GM21576 (cell line): ENCODE results near the gene SLC15A5.

Experiments
- ATAC-seq: cut with Tn5 transposase; IDR thresholded peaks from one replicate; pipeline ENCODE4 v1.9.1; 2021; ENCODE audit warnings: mild to moderate bottlenecking, moderate library complexity; ENCODE audit not compliant: unreplicated experiment

The SLC15A5 gene

GRCh38 chr12:16277585-16277984, at the start of gene SLC15A5:
TSS of gene SLC15A5 (minus strand) at chr12:16277685. CDS start at chr12:16277685, 0 bp downstream.
- no peak for ATAC-seq

GRCh38 chr12:16325426-16325825, 47.9 kb upstream of the SLC15A5 start:
- ATAC-seq: no peak

GRCh38 chr12:16324772-16325171, 47.3 kb upstream of the SLC15A5 start:
- no peak for ATAC-seq

GRCh38 chr12:16324272-16324671, 46.8 kb upstream of the SLC15A5 start:
- no peak for ATAC-seq

GRCh38 chr12:16323638-16324037, 46.2 kb upstream of the SLC15A5 start:
- no peak for ATAC-seq

GRCh38 chr12:16323010-16323409, 45.5 kb upstream of the SLC15A5 start:
- no peak for ATAC-seq

- ATAC-seq: no peak
Observed at GRCh38 chr12:16310934-16311333, 33.4 kb upstream of the SLC15A5 start.

GRCh38 chr12:16307856-16308475, 30.5 kb upstream of the SLC15A5 start:
- ATAC-seq: no peak

- no peak for ATAC-seq
Observed at GRCh38 chr12:16303939-16304338, 26.5 kb upstream of the SLC15A5 start.

- ATAC-seq: no peak
Observed at GRCh38 chr12:16300736-16301135, 23.3 kb upstream of the SLC15A5 start.

- no peak for ATAC-seq
Observed at GRCh38 chr12:16300122-16300521, 22.6 kb upstream of the SLC15A5 start.

GRCh38 chr12:16299403-16299802, 21.9 kb upstream of the SLC15A5 start:
- no peak for ATAC-seq

GRCh38 chr12:16297521-16297920, 20.0 kb upstream of the SLC15A5 start:
- ATAC-seq: no peak

- ATAC-seq: no peak
Observed at GRCh38 chr12:16294376-16294956, 17.0 kb upstream of the SLC15A5 start.

GRCh38 chr12:16291032-16291431, 13.5 kb upstream of the SLC15A5 start:
- no peak for ATAC-seq

GRCh38 chr12:16285586-16285985, 8.1 kb upstream of the SLC15A5 start:
- ATAC-seq: no peak

GRCh38 chr12:16282978-16283377, 5.5 kb upstream of the SLC15A5 start:
- ATAC-seq: no peak

GRCh38 chr12:16282081-16282480, 4.6 kb upstream of the SLC15A5 start:
- no peak for ATAC-seq

- no peak for ATAC-seq
Observed at GRCh38 chr12:16281157-16281556, 3.7 kb upstream of the SLC15A5 start.

GRCh38 chr12:16272222-16272621, 5.3 kb downstream of the SLC15A5 start:
- ATAC-seq: no peak

GRCh38 chr12:16271062-16271461, 6.4 kb downstream of the SLC15A5 start:
- ATAC-seq: no peak

GRCh38 chr12:16269946-16270345, 7.5 kb downstream of the SLC15A5 start:
- ATAC-seq: no peak

GRCh38 chr12:16266085-16266484, 11.4 kb downstream of the SLC15A5 start:
- ATAC-seq: no peak
